Calu3 (cell line): ENCODE measurements around the gene GAK. TPM values are rescaled to one million over a fixed set of nuclear protein-coding genes. Genes with fewer than 3 reads are reported as not detected.

ENCODE experiments used
- BruUV-seq: library from RNA; stranded (reverse); fragments of 400-500 nt; replicated peaks from 2 replicates; lab custom pipeline; 2021; lab: Mats Ljungman, UMichigan
- CTCF ChIA-PET: fragments of 300-600 bp; sonication (Branson Sonifier 250); formaldehyde crosslinking; loops from one replicate; lab custom pipeline; 2022; ENCODE audit warnings: antibody characterized with exemption; lab: Charles Lee
- DNase-seq: peaks from one replicate; pipeline ENCODE4 v3.0.0; 2022
- H3K27ac Mint-ChIP-seq: one replicate; pipeline ENCODE4 v1.8.0; 2022; ENCODE audit warnings: mixed read lengths; ENCODE audit not compliant: unreplicated experiment
- H3K27me3 Mint-ChIP-seq: one replicate; pipeline ENCODE4 v1.8.0; 2022; ENCODE audit warnings: mixed read lengths; ENCODE audit not compliant: unreplicated experiment
- H3K36me3 Mint-ChIP-seq: one replicate; pipeline ENCODE4 v1.8.0; 2022; ENCODE audit warnings: mild to moderate bottlenecking, moderate library complexity, mixed read lengths; ENCODE audit not compliant: insufficient read depth, unreplicated experiment
- H3K4me1 Mint-ChIP-seq: one replicate; pipeline ENCODE4 v1.8.0; 2022; ENCODE audit warnings: mild to moderate bottlenecking, low read depth, mixed read lengths; ENCODE audit not compliant: unreplicated experiment
- H3K4me3 Mint-ChIP-seq: one replicate; pipeline ENCODE4 v1.8.0; 2022; ENCODE audit warnings: mild to moderate bottlenecking, low read depth, moderate library complexity, mixed read lengths; ENCODE audit not compliant: unreplicated experiment
- H3K9me3 Mint-ChIP-seq: one replicate; pipeline ENCODE4 v1.8.0; 2022; ENCODE audit warnings: low read depth, mixed read lengths; ENCODE audit not compliant: unreplicated experiment
- intact Hi-C: fragments of 100-400 bp; cut with micrococcal nuclease; formaldehyde crosslinking; loops from one replicate; pipeline ENCODE4 v1.10.0; 2022; ENCODE audit not compliant: unreplicated experiment
- total RNA-seq: library from RNA; stranded (reverse); gene quantifications from 2 replicates; pipeline ENCODE4 v1.2.3, GENCODE V29; 2022
- TF ChIP-seq, protein P1 (sequence below): fragments of 200-600 bp; IDR thresholded peaks from one replicate; pipeline ENCODE4 v1.8.0; 2022; ENCODE audit warnings: antibody characterized with exemption; ENCODE audit not compliant: unreplicated experiment

GAK gene
- total RNA-seq, 1 experiment from 2014 or later = 94.1 TPM

DNA sequence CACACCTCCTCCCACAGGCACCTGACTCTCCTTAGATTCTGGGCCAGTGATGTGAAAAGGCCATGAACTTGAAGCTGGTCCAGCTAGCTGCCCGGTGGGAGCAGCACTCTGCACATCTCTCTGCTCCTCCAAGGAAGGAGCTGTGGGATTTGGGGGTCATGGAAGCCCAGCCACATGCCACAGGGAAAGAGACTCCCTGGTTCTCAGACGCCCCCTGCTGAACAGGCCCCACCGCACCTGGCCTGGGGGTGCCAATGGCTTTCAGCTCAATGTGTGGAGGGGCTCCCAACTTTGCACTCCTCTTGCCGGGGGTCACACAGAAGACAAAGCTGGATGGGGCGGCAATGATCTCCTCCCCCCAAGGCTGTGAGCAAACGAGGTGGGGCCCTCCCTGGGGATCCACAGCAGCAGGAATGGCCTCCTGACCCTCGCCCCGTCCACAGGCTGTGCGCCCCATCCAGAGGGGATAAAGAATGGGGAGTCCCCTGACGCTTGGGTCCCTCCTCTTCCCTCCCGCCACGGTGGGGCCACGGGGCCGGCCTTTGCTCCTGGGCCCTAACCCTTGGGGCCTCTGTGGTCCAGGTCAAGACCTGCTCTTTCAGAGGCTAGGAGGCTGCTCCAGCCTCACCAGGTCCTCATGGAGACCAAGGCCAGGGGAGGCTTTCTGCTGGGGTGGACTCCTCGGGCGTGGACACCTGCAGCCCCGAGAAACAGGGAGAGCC is 51.3 kb downstream of the GAK start:
- CTCF ChIA-PET = no interaction called here
- TF ChIP-seq, protein P1, sequence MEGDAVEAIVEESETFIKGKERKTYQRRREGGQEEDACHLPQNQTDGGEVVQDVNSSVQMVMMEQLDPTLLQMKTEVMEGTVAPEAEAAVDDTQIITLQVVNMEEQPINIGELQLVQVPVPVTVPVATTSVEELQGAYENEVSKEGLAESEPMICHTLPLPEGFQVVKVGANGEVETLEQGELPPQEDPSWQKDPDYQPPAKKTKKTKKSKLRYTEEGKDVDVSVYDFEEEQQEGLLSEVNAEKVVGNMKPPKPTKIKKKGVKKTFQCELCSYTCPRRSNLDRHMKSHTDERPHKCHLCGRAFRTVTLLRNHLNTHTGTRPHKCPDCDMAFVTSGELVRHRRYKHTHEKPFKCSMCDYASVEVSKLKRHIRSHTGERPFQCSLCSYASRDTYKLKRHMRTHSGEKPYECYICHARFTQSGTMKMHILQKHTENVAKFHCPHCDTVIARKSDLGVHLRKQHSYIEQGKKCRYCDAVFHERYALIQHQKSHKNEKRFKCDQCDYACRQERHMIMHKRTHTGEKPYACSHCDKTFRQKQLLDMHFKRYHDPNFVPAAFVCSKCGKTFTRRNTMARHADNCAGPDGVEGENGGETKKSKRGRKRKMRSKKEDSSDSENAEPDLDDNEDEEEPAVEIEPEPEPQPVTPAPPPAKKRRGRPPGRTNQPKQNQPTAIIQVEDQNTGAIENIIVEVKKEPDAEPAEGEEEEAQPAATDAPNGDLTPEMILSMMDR = no peak
- DNase-seq = no peak
- Mint-ChIP-seq H3K4me1 (no peaks in the 10 kb centered on the region), H3K9me3 (no peaks in the 10 kb centered on the region), H3K27ac (no peak overlapping the region), H3K36me3 (peaks cover 28% of the 10 kb centered on the region), H3K4me3 (no peak overlapping the region), H3K27me3 (no peaks in the 10 kb centered on the region)
- intact Hi-C loops = no loop called here
- BruUV-seq = no TSS peak

DNA sequence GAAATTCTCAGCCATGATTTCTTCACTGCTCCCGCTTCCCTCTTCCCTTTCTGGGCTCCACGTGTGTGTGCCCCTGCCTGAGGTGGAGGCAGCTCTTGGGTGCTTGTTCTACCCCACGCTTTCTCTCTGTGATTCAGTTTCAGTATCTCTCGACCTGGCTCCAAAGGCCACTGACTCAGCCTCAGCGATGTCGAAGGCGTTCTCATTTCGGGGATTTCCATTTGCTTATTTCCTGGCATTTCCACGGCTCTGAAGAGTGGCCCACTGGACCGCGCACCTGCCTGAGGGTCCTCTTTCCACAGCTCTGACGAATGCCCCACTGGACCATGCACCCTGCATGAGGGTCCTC is 52.4 kb downstream of the GAK start:
- peaks cover 37% of the 10 kb centered on the region for H3K36me3 Mint-ChIP-seq
- TF ChIP-seq, protein P1 = no peak
- no peaks in the 10 kb centered on the region for H3K9me3 Mint-ChIP-seq
- BruUV-seq = no TSS peak
- CTCF ChIA-PET = no interaction called here
- intact Hi-C loops = no loop called here
- H3K4me1 Mint-ChIP-seq = no peaks in the 10 kb centered on the region
- no peak for DNase-seq
- no peak overlapping the region for H3K4me3 Mint-ChIP-seq
- no peak overlapping the region for H3K27ac Mint-ChIP-seq
- H3K27me3 Mint-ChIP-seq = no peaks in the 10 kb centered on the region

DNA sequence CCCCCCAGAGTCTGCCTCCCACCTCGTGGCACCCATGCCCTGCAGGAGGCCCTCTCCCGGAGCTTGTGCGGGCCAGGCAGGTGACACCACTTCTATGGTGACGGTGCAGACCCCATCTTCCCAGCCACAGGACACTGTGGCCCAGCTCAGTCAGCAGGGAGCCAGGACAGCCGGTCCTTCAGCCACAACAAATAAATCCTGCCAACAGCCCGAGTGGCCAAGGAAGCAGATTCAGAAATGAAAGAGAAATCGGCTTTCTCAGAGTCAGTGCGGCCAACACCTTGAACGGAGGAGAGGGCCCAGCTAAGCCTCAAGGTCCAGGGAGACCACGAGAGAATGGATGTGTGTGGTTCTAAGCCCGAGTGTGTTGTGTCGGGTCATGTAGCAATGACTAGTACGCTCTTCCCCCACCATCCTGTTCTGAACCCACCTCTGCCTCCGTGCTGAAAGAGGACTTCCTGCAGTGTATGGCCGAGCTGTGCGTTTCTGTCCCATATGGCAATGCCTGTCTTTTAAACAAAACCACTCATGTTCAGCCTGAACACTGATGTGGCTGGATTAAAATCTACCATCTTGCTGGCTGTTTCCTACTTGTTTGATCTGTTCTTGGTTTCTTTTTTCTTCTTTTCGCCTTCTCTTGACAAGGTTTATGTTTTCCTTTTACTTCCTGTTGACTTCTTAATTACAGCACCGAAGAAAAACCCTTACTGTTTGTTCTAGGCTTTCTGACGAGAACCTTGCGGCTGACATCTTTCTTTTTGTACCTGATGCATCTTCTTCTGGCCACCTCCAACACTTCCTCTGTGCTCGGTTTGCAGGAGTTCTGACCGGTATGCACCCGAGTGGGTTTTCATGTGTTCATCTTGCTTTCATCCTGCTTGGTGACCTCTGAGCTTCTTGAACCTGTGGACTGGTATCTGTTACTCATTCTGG is 53.1 kb downstream of the GAK start:
- Mint-ChIP-seq H3K27ac (no peak overlapping the region), H3K36me3 (peaks cover 37% of the 10 kb centered on the region), H3K9me3 (no peaks in the 10 kb centered on the region), H3K4me3 (no peak overlapping the region), H3K4me1 (no peaks in the 10 kb centered on the region), H3K27me3 (no peaks in the 10 kb centered on the region)
- intact Hi-C loops = no loop called here
- CTCF ChIA-PET = no interaction called here
- BruUV-seq = no TSS peak
- TF ChIP-seq, protein P1 = no peak
- DNase-seq = no peak

DNA sequence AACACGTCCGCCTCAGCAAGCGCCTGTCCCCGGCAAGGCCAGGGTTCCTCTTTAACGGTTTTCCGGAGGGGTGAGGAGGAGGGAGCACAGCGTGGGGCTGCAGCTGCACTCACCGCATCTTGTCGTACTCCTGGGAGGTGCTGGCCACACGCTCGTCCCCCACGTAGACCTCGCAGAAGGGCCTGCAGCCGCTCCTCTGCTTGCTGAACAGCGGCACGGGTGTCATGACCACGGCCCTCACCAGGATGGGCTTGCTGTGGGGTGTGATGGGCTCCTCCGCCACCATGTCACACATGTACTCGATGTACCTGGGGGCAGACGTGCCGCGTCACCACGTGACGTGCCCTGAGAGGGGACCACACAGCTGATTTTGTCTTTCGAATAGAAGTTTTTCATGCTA is 54.6 kb downstream of the GAK start:
- DNase-seq = no peak
- no TSS peak for BruUV-seq
- H3K27me3 Mint-ChIP-seq = no peaks in the 10 kb centered on the region
- no peak overlapping the region for H3K4me3 Mint-ChIP-seq
- peaks cover 33% of the 10 kb centered on the region for H3K36me3 Mint-ChIP-seq
- no peaks in the 10 kb centered on the region for H3K9me3 Mint-ChIP-seq
- no peaks in the 10 kb centered on the region for H3K4me1 Mint-ChIP-seq
- CTCF ChIA-PET = no interaction called here
- no peak overlapping the region for H3K27ac Mint-ChIP-seq
- TF ChIP-seq, protein P1 = no peak
- intact Hi-C loops = no loop called here
